ENCODE measurements around the gene MAP4K5. TPM values are rescaled to one million over a fixed set of nuclear protein-coding genes. Genes with fewer than 3 reads are reported as not detected.

Gene MAP4K5
- total RNA-seq, 1 experiment from 2014 or later, result 42.8 TPM

DNA sequence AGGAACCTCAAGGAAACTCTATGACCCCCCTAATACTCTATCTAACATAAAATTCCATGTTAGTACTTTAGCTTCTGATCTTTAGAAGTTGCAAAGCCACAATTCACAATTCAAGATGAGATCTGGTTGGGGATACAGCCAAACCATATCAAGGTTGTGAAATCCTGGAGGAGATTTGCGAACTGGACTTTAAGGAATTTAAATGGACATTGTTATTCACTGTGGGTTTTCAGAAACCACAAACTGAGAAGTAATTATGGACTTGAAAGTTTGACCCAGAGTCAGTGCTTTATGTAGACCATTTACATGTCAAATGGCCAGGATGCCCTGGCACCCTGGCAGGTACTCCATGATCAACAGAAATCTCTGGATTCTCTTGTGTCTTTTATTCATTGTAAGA lies 121.4 kb downstream of the MAP4K5 start (continued):
- TF ChIP-seq, protein P1, sequence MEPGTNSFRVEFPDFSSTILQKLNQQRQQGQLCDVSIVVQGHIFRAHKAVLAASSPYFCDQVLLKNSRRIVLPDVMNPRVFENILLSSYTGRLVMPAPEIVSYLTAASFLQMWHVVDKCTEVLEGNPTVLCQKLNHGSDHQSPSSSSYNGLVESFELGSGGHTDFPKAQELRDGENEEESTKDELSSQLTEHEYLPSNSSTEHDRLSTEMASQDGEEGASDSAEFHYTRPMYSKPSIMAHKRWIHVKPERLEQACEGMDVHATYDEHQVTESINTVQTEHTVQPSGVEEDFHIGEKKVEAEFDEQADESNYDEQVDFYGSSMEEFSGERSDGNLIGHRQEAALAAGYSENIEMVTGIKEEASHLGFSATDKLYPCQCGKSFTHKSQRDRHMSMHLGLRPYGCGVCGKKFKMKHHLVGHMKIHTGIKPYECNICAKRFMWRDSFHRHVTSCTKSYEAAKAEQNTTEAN (CRISPR knock-in tag; IDR thresholded peaks at IDR 0.05), result no peak
- TF ChIP-seq ESRRA (CRISPR knock-in tag; IDR thresholded peaks at IDR 0.05; ENCODE audit: borderline replicate concordance) (no peak), NFATC4 (CRISPR knock-in tag; IDR thresholded peaks at IDR 0.05) (no peak), SOX15 (CRISPR knock-in tag; IDR thresholded peaks at IDR 0.05) (no peak)
- TF ChIP-seq, protein P2, sequence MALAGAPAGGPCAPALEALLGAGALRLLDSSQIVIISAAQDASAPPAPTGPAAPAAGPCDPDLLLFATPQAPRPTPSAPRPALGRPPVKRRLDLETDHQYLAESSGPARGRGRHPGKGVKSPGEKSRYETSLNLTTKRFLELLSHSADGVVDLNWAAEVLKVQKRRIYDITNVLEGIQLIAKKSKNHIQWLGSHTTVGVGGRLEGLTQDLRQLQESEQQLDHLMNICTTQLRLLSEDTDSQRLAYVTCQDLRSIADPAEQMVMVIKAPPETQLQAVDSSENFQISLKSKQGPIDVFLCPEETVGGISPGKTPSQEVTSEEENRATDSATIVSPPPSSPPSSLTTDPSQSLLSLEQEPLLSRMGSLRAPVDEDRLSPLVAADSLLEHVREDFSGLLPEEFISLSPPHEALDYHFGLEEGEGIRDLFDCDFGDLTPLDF (CRISPR knock-in tag; IDR thresholded peaks at IDR 0.05), result no peak
- TF ChIP-seq, protein P3, sequence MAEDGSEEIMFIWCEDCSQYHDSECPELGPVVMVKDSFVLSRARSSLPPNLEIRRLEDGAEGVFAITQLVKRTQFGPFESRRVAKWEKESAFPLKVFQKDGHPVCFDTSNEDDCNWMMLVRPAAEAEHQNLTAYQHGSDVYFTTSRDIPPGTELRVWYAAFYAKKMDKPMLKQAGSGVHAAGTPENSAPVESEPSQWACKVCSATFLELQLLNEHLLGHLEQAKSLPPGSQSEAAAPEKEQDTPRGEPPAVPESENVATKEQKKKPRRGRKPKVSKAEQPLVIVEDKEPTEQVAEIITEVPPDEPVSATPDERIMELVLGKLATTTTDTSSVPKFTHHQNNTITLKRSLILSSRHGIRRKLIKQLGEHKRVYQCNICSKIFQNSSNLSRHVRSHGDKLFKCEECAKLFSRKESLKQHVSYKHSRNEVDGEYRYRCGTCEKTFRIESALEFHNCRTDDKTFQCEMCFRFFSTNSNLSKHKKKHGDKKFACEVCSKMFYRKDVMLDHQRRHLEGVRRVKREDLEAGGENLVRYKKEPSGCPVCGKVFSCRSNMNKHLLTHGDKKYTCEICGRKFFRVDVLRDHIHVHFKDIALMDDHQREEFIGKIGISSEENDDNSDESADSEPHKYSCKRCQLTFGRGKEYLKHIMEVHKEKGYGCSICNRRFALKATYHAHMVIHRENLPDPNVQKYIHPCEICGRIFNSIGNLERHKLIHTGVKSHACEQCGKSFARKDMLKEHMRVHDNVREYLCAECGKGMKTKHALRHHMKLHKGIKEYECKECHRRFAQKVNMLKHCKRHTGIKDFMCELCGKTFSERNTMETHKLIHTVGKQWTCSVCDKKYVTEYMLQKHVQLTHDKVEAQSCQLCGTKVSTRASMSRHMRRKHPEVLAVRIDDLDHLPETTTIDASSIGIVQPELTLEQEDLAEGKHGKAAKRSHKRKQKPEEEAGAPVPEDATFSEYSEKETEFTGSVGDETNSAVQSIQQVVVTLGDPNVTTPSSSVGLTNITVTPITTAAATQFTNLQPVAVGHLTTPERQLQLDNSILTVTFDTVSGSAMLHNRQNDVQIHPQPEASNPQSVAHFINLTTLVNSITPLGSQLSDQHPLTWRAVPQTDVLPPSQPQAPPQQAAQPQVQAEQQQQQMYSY (CRISPR knock-in tag; IDR thresholded peaks at IDR 0.05), result no peak
- TF ChIP-seq, protein P4, sequence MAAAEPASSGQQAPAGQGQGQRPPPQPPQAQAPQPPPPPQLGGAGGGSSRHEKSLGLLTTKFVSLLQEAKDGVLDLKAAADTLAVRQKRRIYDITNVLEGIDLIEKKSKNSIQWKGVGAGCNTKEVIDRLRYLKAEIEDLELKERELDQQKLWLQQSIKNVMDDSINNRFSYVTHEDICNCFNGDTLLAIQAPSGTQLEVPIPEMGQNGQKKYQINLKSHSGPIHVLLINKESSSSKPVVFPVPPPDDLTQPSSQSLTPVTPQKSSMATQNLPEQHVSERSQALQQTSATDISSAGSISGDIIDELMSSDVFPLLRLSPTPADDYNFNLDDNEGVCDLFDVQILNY (CRISPR knock-in tag; IDR thresholded peaks at IDR 0.05), result no peak
- TF ChIP-seq, protein P5, sequence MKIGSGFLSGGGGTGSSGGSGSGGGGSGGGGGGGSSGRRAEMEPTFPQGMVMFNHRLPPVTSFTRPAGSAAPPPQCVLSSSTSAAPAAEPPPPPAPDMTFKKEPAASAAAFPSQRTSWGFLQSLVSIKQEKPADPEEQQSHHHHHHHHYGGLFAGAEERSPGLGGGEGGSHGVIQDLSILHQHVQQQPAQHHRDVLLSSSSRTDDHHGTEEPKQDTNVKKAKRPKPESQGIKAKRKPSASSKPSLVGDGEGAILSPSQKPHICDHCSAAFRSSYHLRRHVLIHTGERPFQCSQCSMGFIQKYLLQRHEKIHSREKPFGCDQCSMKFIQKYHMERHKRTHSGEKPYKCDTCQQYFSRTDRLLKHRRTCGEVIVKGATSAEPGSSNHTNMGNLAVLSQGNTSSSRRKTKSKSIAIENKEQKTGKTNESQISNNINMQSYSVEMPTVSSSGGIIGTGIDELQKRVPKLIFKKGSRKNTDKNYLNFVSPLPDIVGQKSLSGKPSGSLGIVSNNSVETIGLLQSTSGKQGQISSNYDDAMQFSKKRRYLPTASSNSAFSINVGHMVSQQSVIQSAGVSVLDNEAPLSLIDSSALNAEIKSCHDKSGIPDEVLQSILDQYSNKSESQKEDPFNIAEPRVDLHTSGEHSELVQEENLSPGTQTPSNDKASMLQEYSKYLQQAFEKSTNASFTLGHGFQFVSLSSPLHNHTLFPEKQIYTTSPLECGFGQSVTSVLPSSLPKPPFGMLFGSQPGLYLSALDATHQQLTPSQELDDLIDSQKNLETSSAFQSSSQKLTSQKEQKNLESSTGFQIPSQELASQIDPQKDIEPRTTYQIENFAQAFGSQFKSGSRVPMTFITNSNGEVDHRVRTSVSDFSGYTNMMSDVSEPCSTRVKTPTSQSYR (CRISPR knock-in tag; IDR thresholded peaks at IDR 0.05), result no peak

DNA sequence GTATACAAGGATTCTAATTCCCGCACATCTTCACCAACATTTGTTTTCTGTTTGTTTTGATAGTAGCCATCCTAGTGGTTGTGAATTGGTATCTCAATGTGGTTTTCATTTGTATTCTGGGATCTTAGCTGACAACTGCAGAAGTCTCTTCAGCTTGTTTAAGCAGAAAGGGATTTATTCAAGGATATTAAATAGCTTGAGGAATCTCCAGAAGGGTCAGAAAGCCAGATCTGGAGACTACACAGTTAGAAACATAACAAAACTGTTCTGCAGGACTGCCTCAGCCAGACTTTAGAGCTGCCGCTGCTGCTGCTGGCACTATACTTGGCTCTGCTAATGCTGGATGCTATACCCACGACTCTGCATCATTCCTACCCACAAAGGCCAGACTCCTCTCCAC lies 122.3 kb downstream of the MAP4K5 start:
- POLR2A ChIA-PET, result interaction anchor here (0.7 kb wide), 1 partner anchor 98 kb away, joined by 3 read pairs; the partner anchor contains the start of genes DMAC2L and L2HGDH
- ATAC-seq (no peak; the same call in 1 of the 2 replicates), DNase-seq (ENCODE audit: low spot score) (no peak)
- CTCF ChIA-PET, result interaction anchor here (0.8 to 2.0 kb wide), 2 partner anchors 13 to 21 kb away, joined by 3 to 4 read pairs; partner anchors contain the start of gene CDKL1
- Mint-ChIP-seq H3K27me3 (ENCODE audit: low read depth) (no peaks in the 10 kb centered on the region; the same call in 1 of the 2 replicates), H3K36me3 (peaks cover 5% of the 10 kb centered on the region), H3K4me1 (peaks cover 6% of the 10 kb centered on the region; the same call in 1 of the 2 replicates), H3K4me3 (no peak overlapping the region), H3K9me3 (peaks cover 22% of the 10 kb centered on the region), H3K27ac (no peak overlapping the region)
- TF ChIP-seq, protein P6, sequence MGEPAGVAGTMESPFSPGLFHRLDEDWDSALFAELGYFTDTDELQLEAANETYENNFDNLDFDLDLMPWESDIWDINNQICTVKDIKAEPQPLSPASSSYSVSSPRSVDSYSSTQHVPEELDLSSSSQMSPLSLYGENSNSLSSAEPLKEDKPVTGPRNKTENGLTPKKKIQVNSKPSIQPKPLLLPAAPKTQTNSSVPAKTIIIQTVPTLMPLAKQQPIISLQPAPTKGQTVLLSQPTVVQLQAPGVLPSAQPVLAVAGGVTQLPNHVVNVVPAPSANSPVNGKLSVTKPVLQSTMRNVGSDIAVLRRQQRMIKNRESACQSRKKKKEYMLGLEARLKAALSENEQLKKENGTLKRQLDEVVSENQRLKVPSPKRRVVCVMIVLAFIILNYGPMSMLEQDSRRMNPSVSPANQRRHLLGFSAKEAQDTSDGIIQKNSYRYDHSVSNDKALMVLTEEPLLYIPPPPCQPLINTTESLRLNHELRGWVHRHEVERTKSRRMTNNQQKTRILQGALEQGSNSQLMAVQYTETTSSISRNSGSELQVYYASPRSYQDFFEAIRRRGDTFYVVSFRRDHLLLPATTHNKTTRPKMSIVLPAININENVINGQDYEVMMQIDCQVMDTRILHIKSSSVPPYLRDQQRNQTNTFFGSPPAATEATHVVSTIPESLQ (CRISPR knock-in tag; IDR thresholded peaks at IDR 0.05), result no peak
- TF ChIP-seq, protein P7, sequence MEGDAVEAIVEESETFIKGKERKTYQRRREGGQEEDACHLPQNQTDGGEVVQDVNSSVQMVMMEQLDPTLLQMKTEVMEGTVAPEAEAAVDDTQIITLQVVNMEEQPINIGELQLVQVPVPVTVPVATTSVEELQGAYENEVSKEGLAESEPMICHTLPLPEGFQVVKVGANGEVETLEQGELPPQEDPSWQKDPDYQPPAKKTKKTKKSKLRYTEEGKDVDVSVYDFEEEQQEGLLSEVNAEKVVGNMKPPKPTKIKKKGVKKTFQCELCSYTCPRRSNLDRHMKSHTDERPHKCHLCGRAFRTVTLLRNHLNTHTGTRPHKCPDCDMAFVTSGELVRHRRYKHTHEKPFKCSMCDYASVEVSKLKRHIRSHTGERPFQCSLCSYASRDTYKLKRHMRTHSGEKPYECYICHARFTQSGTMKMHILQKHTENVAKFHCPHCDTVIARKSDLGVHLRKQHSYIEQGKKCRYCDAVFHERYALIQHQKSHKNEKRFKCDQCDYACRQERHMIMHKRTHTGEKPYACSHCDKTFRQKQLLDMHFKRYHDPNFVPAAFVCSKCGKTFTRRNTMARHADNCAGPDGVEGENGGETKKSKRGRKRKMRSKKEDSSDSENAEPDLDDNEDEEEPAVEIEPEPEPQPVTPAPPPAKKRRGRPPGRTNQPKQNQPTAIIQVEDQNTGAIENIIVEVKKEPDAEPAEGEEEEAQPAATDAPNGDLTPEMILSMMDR (IDR thresholded peaks at IDR 0.05), result no peak
- TF ChIP-seq, protein P8, sequence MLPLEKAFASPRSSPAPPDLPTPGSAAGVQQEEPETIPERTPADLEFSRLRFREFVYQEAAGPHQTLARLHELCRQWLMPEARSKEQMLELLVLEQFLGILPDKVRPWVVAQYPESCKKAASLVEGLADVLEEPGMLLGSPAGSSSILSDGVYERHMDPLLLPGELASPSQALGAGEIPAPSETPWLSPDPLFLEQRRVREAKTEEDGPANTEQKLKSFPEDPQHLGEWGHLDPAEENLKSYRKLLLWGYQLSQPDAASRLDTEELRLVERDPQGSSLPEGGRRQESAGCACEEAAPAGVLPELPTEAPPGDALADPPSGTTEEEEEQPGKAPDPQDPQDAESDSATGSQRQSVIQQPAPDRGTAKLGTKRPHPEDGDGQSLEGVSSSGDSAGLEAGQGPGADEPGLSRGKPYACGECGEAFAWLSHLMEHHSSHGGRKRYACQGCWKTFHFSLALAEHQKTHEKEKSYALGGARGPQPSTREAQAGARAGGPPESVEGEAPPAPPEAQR (CRISPR knock-in tag; IDR thresholded peaks at IDR 0.05), result no peak
- TF ChIP-seq, protein P9, sequence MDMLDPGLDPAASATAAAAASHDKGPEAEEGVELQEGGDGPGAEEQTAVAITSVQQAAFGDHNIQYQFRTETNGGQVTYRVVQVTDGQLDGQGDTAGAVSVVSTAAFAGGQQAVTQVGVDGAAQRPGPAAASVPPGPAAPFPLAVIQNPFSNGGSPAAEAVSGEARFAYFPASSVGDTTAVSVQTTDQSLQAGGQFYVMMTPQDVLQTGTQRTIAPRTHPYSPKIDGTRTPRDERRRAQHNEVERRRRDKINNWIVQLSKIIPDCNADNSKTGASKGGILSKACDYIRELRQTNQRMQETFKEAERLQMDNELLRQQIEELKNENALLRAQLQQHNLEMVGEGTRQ (CRISPR knock-in tag; IDR thresholded peaks at IDR 0.05), result no peak
- no peak for TF ChIP-seq FOXP1 (CRISPR knock-in tag; IDR thresholded peaks at IDR 0.05; ENCODE audit: borderline replicate concordance)
- TF ChIP-seq NR1H2 (CRISPR knock-in tag; IDR thresholded peaks at IDR 0.05), result no peak
- TF ChIP-seq GTF2I (CRISPR knock-in tag; conservative IDR thresholded peaks at IDR 0.05), result no peak
- TF ChIP-seq TEAD4 (CRISPR knock-in tag; IDR thresholded peaks at IDR 0.05), result no peak
- TF ChIP-seq ESRRA (CRISPR knock-in tag; IDR thresholded peaks at IDR 0.05; ENCODE audit: borderline replicate concordance), result no peak
- TF ChIP-seq ZNF263 (CRISPR knock-in tag; IDR thresholded peaks at IDR 0.05; ENCODE audit: low read depth), result no peak
- TF ChIP-seq, protein P10, sequence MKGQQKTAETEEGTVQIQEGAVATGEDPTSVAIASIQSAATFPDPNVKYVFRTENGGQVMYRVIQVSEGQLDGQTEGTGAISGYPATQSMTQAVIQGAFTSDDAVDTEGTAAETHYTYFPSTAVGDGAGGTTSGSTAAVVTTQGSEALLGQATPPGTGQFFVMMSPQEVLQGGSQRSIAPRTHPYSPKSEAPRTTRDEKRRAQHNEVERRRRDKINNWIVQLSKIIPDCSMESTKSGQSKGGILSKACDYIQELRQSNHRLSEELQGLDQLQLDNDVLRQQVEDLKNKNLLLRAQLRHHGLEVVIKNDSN (CRISPR knock-in tag; IDR thresholded peaks at IDR 0.05), result no peak
- no peak for TF ChIP-seq SP1 (CRISPR knock-in tag; conservative IDR thresholded peaks at IDR 0.05)
